GM23338 (cell line): ENCODE results near the gene POPDC3. TPM values are rescaled to one million over a fixed set of nuclear protein-coding genes. Genes with fewer than 3 reads are reported as not detected.

Experiments
- ATAC-seq: fragments of 200-7000 bp; cut with Tn5 transposase; 3 replicates; pipeline ENCODE4 v1.9.1; 2020
- DNase-seq: peaks from one replicate; pipeline ENCODE4 v3.0.0-alpha.2; 2015; ENCODE audit warnings: low spot score
- H2AFZ ChIP-seq: fragments of 200-600 bp; sonication (generic); 2 replicates; pipeline ENCODE4 v1.8.0; 2016; ENCODE audit warnings: antibody characterized with exemption, mild to moderate bottlenecking, moderate library complexity
- H3F3A ChIP-seq: fragments of 200-600 bp; sonication (generic); replicated peaks from 2 replicates; pipeline ENCODE4 v1.8.0; 2017; ENCODE audit warnings: antibody characterized with exemption, mixed run types, low read depth
- H3K27ac ChIP-seq: fragments of 200-600 bp; sonication (generic); 2 replicates; pipeline ENCODE4 v1.6.1; 2016; ENCODE audit warnings: low read depth
- H3K27me3 ChIP-seq: fragments of 200-600 bp; sonication (generic); 2 replicates; pipeline ENCODE4 v1.8.0; 2016; ENCODE audit warnings: mild to moderate bottlenecking, mixed run types, moderate library complexity; ENCODE audit not compliant: insufficient read depth
- H3K36me3 ChIP-seq: fragments of 200-600 bp; sonication (generic); 2 replicates; pipeline ENCODE4 v1.8.0; 2016; ENCODE audit warnings: mild to moderate bottlenecking; ENCODE audit not compliant: insufficient read depth
- H3K4me1 ChIP-seq: fragments of 200-600 bp; sonication (generic); 2 replicates; pipeline ENCODE4 v1.8.0; 2016; ENCODE audit warnings: mild to moderate bottlenecking, moderate library complexity; ENCODE audit not compliant: insufficient read depth
- H3K4me2 ChIP-seq: fragments of 200-600 bp; sonication (generic); 2 replicates; pipeline ENCODE4 v1.7.1; 2017; ENCODE audit warnings: mixed run types
- H3K4me3 ChIP-seq: fragments of 200-600 bp; sonication (generic); 2 replicates; pipeline ENCODE4 v1.6.1; 2016; ENCODE audit warnings: mixed run types
- H3K79me2 ChIP-seq: fragments of 200-600 bp; sonication (generic); replicated peaks from 2 replicates; pipeline ENCODE4 v1.8.0; 2017; ENCODE audit warnings: mild to moderate bottlenecking; ENCODE audit not compliant: insufficient read depth
- H3K9me2 ChIP-seq: fragments of 200-600 bp; sonication (generic); 2 replicates; pipeline ENCODE4 v1.8.0; 2017; ENCODE audit not compliant: insufficient read depth
- H4K20me1 ChIP-seq: fragments of 200-600 bp; sonication (generic); replicated peaks from 2 replicates; pipeline ENCODE4 v1.8.0; 2017; ENCODE audit warnings: mild to moderate bottlenecking; ENCODE audit not compliant: insufficient read depth
- H3K27ac Mint-ChIP-seq: 2 replicates; pipeline ENCODE4 v1.8.0; 2020; ENCODE audit warnings: inconsistent platforms, mild to moderate bottlenecking, moderate library complexity, mixed read lengths
- H3K27me3 Mint-ChIP-seq: 3 replicates; pipeline ENCODE4 v1.8.0; 2022; ENCODE audit warnings: low read depth, mild to moderate bottlenecking, moderate library complexity, mixed read lengths, inconsistent platforms; ENCODE audit not compliant: insufficient read depth, poor library complexity
- H3K36me3 Mint-ChIP-seq: 3 replicates; pipeline ENCODE4 v1.8.0; 2021; ENCODE audit warnings: low read depth, mild to moderate bottlenecking, inconsistent platforms, moderate library complexity, mixed read lengths
- H3K4me1 Mint-ChIP-seq: 3 replicates; pipeline ENCODE4 v1.8.0; 2020; ENCODE audit warnings: mild to moderate bottlenecking, inconsistent platforms, mixed read lengths
- H3K4me3 Mint-ChIP-seq: 3 replicates; pipeline ENCODE4 v1.8.0; 2021; ENCODE audit warnings: moderate library complexity, mild to moderate bottlenecking, inconsistent platforms, mixed read lengths
- H3K9me3 Mint-ChIP-seq: 3 replicates; pipeline ENCODE4 v1.8.0; 2020; ENCODE audit warnings: moderate library complexity, mild to moderate bottlenecking, inconsistent platforms, mixed read lengths
- CREB1 ChIP-seq: fragments of 250-450 bp; sonication (Bioruptor Pico); IDR thresholded peaks from 2 replicates; pipeline ENCODE4 v1.5.0; 2020; ENCODE audit warnings: low read depth, mild to moderate bottlenecking, moderate library complexity
- EZH2 ChIP-seq: fragments of 200-600 bp; sonication (generic); IDR thresholded peaks from one replicate; pipeline ENCODE4 v1.8.0; 2017; ENCODE audit warnings: antibody characterized with exemption, mild to moderate bottlenecking, low read depth; ENCODE audit not compliant: unreplicated experiment
- JUNB ChIP-seq: IDR thresholded peaks from one replicate; pipeline ENCODE4 v1.6.1; 2016; ENCODE audit warnings: antibody characterized with exemption; ENCODE audit not compliant: unreplicated experiment
- NANOG ChIP-seq: IDR thresholded peaks from 2 replicates; pipeline ENCODE4 v1.6.1; 2016; ENCODE audit warnings: antibody characterized with exemption, borderline replicate concordance
- POLR2AphosphoS5 ChIP-seq: IDR thresholded peaks from 2 replicates; pipeline ENCODE4 v1.6.1; 2016; ENCODE audit warnings: antibody characterized with exemption, low read depth
- ZNF331 ChIP-seq: fragments of 250-450 bp; sonication (Bioruptor Pico); IDR thresholded peaks from 2 replicates; pipeline ENCODE4 v1.5.0; 2020; ENCODE audit warnings: low read depth, mild to moderate bottlenecking, moderate library complexity
- polyA plus RNA-seq: library from polyadenylated mRNA; unstranded; fragments of >200 nt; fragmentation: Nextera tagmentation; extraction: Ambion mirVana; gene quantifications from 2 replicates; pipeline ENCODE4 v1.2.1, GENCODE V29; 2016
- total RNA-seq: library from RNA; depleted of rRNA; stranded (reverse); fragments of >200 nt; shearing (Covaris generic); gene quantifications from 2 replicates; pipeline ENCODE4 v1.2.3, GENCODE V29; 2014
- TF ChIP-seq, protein P1 (sequence below): IDR thresholded peaks from one replicate; pipeline ENCODE4 v1.6.1; 2018; ENCODE audit warnings: antibody characterized with exemption; ENCODE audit not compliant: unreplicated experiment
- TF ChIP-seq, protein P2 (sequence below): IDR thresholded peaks from 2 replicates; pipeline ENCODE4 v1.6.1; 2016; ENCODE audit warnings: antibody characterized with exemption
- TF ChIP-seq, protein P3 (sequence below), 2 experiments: fragments of 200-600 bp in 1 of 2; sonication (generic) in 1 of 2; conservative IDR thresholded peaks; 2 replicates each; pipeline versions ENCODE4 v1.5.1 to v1.6.1; 2016 to 2017; ENCODE audit warnings: antibody characterized with exemption in 2 of 2, low read depth in 2 of 2, mild to moderate bottlenecking in 2 of 2, moderate library complexity in 1 of 2
- TF ChIP-seq, protein P4 (sequence below): fragments of 250-450 bp; sonication (Bioruptor Pico); IDR thresholded peaks from 2 replicates; pipeline ENCODE4 v1.5.0; 2020; ENCODE audit warnings: mild to moderate bottlenecking, moderate library complexity

The POPDC3 gene
- total and polyA plus RNA-seq, 2 experiments from 2014 or later, result 5.1 to 5.7 TPM

DNA sequence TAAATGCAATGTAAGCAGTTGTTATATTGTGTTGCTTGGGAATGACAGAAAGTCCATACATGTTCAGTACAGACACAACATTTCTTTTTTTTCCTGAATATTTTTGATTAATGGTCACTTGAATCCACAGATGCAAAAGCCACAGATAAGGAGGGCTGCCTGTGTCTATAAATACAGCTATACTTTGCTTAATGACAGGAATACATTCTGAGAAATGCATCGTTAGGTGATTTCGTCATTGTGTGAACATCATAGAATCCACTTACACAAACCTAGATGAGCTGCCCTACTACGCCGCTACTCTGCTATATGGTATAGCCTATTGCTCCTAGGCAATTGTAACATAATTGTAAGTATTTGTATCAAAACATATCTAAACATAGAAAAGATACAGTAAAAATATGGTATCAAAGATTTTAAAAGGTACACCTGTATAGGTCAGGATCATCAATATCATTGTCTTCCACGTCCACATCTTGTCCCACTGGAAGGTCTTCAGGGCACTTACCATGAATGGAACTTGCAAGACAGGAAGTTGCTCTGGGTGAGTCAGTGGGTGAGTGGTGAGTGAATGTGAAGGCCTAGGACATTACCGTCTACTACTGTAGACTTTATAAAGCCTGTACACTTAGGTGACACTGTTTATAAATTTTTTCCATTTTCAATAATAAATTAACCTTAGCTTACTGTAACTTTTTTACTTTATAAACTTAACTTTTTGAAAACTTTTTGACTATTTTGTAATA, 27.9 kb upstream of the POPDC3 start (continued):
- TF ChIP-seq, protein P1, sequence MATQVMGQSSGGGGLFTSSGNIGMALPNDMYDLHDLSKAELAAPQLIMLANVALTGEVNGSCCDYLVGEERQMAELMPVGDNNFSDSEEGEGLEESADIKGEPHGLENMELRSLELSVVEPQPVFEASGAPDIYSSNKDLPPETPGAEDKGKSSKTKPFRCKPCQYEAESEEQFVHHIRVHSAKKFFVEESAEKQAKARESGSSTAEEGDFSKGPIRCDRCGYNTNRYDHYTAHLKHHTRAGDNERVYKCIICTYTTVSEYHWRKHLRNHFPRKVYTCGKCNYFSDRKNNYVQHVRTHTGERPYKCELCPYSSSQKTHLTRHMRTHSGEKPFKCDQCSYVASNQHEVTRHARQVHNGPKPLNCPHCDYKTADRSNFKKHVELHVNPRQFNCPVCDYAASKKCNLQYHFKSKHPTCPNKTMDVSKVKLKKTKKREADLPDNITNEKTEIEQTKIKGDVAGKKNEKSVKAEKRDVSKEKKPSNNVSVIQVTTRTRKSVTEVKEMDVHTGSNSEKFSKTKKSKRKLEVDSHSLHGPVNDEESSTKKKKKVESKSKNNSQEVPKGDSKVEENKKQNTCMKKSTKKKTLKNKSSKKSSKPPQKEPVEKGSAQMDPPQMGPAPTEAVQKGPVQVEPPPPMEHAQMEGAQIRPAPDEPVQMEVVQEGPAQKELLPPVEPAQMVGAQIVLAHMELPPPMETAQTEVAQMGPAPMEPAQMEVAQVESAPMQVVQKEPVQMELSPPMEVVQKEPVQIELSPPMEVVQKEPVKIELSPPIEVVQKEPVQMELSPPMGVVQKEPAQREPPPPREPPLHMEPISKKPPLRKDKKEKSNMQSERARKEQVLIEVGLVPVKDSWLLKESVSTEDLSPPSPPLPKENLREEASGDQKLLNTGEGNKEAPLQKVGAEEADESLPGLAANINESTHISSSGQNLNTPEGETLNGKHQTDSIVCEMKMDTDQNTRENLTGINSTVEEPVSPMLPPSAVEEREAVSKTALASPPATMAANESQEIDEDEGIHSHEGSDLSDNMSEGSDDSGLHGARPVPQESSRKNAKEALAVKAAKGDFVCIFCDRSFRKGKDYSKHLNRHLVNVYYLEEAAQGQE, result no peak
- TF ChIP-seq CREB1 (CRISPR knock-in tag) (no peak), ZNF331 (CRISPR knock-in tag) (no peak), JUNB (no peak)
- TF ChIP-seq, protein P2, sequence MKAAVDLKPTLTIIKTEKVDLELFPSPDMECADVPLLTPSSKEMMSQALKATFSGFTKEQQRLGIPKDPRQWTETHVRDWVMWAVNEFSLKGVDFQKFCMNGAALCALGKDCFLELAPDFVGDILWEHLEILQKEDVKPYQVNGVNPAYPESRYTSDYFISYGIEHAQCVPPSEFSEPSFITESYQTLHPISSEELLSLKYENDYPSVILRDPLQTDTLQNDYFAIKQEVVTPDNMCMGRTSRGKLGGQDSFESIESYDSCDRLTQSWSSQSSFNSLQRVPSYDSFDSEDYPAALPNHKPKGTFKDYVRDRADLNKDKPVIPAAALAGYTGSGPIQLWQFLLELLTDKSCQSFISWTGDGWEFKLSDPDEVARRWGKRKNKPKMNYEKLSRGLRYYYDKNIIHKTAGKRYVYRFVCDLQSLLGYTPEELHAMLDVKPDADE, result no peak

DNA sequence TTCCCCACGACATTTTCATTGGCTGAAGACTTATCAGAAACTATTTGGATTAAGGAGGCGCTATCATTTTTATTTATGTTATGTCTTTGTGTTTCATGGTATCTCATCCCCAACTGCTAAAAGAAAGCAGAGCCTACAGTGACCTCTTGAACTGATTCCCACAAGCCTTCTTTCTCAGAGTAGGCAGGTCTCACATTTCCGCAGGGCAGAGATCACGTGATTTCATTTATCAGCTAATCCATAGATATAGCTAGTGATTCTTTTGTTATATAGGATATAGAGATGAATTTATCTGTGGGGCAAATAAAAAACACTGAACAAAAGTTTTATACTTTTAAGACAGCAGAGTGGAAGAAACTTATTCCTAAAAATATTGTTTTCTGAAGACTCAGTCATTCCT, 25.0 kb upstream of the POPDC3 start:
- Histone ChIP-seq H3K4me3 (no peak overlapping the region), H3K79me2 (no peaks in the 10 kb centered on the region), H3K36me3 (no peaks in the 10 kb centered on the region), H3F3A (no peaks in the 10 kb centered on the region), H4K20me1 (no peaks in the 10 kb centered on the region), H3K4me2 (no peak overlapping the region), H3K27ac (no peak overlapping the region), H3K27me3 (no peaks in the 10 kb centered on the region), H2AFZ (no peak overlapping the region), H3K4me1 (no peaks in the 10 kb centered on the region), H3K9me2 (no peaks in the 10 kb centered on the region)
- no peaks in the 10 kb centered on the region for H3K4me1 Mint-ChIP-seq
- H3K4me3 Mint-ChIP-seq, result no peak overlapping the region
- H3K27me3 Mint-ChIP-seq, result no peaks in the 10 kb centered on the region
- no peak overlapping the region for H3K27ac Mint-ChIP-seq
- DNase-seq, result no peak
- no peaks in the 10 kb centered on the region for H3K9me3 Mint-ChIP-seq
- no peak for ATAC-seq
- no peaks in the 10 kb centered on the region for H3K36me3 Mint-ChIP-seq
- TF ChIP-seq CREB1 (CRISPR knock-in tag) (no peak), EZH2 (no peak), NANOG (no peak), ZNF331 (CRISPR knock-in tag) (no peak), POLR2AphosphoS5 (no peak), JUNB (no peak)
- TF ChIP-seq, protein P3, sequence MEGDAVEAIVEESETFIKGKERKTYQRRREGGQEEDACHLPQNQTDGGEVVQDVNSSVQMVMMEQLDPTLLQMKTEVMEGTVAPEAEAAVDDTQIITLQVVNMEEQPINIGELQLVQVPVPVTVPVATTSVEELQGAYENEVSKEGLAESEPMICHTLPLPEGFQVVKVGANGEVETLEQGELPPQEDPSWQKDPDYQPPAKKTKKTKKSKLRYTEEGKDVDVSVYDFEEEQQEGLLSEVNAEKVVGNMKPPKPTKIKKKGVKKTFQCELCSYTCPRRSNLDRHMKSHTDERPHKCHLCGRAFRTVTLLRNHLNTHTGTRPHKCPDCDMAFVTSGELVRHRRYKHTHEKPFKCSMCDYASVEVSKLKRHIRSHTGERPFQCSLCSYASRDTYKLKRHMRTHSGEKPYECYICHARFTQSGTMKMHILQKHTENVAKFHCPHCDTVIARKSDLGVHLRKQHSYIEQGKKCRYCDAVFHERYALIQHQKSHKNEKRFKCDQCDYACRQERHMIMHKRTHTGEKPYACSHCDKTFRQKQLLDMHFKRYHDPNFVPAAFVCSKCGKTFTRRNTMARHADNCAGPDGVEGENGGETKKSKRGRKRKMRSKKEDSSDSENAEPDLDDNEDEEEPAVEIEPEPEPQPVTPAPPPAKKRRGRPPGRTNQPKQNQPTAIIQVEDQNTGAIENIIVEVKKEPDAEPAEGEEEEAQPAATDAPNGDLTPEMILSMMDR (conservative IDR thresholded peaks at IDR 0.05; ENCODE audit: low read depth in 2 of 2), result no peak
- TF ChIP-seq, protein P4, sequence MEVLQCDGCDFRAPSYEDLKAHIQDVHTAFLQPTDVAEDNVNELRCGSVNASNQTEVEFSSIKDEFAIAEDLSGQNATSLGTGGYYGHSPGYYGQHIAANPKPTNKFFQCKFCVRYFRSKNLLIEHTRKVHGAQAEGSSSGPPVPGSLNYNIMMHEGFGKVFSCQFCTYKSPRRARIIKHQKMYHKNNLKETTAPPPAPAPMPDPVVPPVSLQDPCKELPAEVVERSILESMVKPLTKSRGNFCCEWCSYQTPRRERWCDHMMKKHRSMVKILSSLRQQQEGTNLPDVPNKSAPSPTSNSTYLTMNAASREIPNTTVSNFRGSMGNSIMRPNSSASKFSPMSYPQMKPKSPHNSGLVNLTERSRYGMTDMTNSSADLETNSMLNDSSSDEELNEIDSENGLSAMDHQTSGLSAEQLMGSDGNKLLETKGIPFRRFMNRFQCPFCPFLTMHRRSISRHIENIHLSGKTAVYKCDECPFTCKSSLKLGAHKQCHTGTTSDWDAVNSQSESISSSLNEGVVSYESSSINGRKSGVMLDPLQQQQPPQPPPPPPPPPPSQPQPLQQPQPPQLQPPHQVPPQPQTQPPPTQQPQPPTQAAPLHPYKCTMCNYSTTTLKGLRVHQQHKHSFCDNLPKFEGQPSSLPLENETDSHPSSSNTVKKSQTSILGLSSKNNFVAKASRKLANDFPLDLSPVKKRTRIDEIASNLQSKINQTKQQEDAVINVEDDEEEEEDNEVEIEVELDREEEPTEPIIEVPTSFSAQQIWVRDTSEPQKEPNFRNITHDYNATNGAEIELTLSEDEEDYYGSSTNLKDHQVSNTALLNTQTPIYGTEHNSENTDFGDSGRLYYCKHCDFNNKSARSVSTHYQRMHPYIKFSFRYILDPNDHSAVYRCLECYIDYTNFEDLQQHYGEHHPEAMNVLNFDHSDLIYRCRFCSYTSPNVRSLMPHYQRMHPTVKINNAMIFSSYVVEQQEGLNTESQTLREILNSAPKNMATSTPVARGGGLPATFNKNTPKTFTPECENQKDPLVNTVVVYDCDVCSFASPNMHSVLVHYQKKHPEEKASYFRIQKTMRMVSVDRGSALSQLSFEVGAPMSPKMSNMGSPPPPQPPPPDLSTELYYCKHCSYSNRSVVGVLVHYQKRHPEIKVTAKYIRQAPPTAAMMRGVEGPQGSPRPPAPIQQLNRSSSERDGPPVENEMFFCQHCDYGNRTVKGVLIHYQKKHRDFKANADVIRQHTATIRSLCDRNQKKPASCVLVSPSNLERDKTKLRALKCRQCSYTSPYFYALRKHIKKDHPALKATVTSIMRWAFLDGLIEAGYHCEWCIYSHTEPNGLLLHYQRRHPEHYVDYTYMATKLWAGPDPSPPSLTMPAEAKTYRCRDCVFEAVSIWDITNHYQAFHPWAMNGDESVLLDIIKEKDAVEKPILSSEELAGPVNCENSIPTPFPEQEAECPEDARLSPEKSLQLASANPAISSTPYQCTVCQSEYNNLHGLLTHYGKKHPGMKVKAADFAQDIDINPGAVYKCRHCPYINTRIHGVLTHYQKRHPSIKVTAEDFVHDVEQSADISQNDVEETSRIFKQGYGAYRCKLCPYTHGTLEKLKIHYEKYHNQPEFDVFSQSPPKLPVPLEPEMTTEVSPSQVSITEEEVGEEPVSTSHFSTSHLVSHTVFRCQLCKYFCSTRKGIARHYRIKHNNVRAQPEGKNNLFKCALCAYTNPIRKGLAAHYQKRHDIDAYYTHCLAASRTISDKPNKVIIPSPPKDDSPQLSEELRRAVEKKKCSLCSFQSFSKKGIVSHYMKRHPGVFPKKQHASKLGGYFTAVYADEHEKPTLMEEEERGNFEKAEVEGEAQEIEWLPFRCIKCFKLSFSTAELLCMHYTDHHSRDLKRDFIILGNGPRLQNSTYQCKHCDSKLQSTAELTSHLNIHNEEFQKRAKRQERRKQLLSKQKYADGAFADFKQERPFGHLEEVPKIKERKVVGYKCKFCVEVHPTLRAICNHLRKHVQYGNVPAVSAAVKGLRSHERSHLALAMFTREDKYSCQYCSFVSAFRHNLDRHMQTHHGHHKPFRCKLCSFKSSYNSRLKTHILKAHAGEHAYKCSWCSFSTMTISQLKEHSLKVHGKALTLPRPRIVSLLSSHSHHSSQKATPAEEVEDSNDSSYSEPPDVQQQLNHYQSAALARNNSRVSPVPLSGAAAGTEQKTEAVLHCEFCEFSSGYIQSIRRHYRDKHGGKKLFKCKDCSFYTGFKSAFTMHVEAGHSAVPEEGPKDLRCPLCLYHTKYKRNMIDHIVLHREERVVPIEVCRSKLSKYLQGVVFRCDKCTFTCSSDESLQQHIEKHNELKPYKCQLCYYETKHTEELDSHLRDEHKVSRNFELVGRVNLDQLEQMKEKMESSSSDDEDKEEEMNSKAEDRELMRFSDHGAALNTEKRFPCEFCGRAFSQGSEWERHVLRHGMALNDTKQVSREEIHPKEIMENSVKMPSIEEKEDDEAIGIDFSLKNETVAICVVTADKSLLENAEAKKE (CRISPR knock-in tag), result no peak
- TF ChIP-seq, protein P2, result no peak
